Measurements from ENCODE around the gene MAST4. TPM values are rescaled to one million over a fixed set of nuclear protein-coding genes. Genes with fewer than 3 reads are reported as not detected.

Gene MAST4
- total and polyA plus RNA-seq, 4 donors: 3.7 to 9.5 (median 6.5) TPM

DNA sequence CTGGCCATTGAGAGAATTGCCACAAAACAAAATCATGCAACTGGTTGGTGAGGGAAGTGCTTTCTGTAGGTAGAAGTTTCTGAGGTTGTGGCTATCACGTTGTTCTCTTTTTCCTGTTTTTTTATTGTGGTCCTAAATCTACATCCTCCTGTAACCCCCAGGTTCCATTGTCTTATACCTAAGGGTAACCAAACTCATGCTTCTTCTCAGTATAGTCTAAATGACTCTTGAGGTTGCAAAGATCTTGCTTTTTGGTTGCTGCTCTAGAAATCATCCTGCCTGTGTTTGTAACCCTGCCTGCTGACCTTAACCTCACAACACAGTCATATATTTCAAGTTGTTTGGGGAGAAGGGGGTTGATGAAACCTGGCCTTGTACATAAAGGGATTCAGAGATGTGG lies 327.3 kb downstream of the MAST4 start:
- Histone ChIP-seq H3K27ac (ENCODE audit: low read depth in 1 of 2, low read length in 2 of 2) (no peak overlapping the region), H3K4me3 (ENCODE audit: low read depth in 1 of 3, low read length in 3 of 3) (no peak overlapping the region), H3K27me3 (ENCODE audit: control insufficient read depth in 4 of 4, insufficient read depth in 4 of 4, low read length in 3 of 4) (no peaks in the 10 kb centered on the region), H3K9ac (ENCODE audit: low read depth in 1 of 2, low read length in 2 of 2) (no peak overlapping the region), H3K9me3 (ENCODE audit: control insufficient read depth in 4 of 4, low read length in 3 of 4) (no peaks in the 10 kb centered on the region), H3K36me3 (ENCODE audit: control insufficient read depth in 4 of 4, insufficient read depth in 3 of 4, low read depth in 1 of 4, low read length in 3 of 4) (no peaks in the 10 kb centered on the region), H3K4me1 (ENCODE audit: control insufficient read depth in 4 of 4, insufficient read depth in 4 of 4, low read length in 3 of 4) (no peaks in the 10 kb centered on the region)
- 64% methylated on average over 1 of the region's 1 CpG for WGBS
- TF ChIP-seq FOXA2 (IDR thresholded peaks at IDR 0.05) (no peak), NR2F2 (IDR thresholded peaks at IDR 0.05) (no peak), HNF4A (conservative IDR thresholded peaks at IDR 0.05) (no peak), EGR1 (IDR thresholded peaks at IDR 0.05; ENCODE audit: low read depth in 2 of 2) (no peak), TAF1 (conservative IDR thresholded peaks at IDR 0.05) (no peak), SP1 (IDR thresholded peaks at IDR 0.05) (no peak), HNF4G (IDR thresholded peaks at IDR 0.05) (no peak), JUND (IDR thresholded peaks at IDR 0.05) (no peak), YY1 (IDR thresholded peaks at IDR 0.05) (no peak), RAD21 (IDR thresholded peaks at IDR 0.05) (no peak)
- TF ChIP-seq, protein P1, sequence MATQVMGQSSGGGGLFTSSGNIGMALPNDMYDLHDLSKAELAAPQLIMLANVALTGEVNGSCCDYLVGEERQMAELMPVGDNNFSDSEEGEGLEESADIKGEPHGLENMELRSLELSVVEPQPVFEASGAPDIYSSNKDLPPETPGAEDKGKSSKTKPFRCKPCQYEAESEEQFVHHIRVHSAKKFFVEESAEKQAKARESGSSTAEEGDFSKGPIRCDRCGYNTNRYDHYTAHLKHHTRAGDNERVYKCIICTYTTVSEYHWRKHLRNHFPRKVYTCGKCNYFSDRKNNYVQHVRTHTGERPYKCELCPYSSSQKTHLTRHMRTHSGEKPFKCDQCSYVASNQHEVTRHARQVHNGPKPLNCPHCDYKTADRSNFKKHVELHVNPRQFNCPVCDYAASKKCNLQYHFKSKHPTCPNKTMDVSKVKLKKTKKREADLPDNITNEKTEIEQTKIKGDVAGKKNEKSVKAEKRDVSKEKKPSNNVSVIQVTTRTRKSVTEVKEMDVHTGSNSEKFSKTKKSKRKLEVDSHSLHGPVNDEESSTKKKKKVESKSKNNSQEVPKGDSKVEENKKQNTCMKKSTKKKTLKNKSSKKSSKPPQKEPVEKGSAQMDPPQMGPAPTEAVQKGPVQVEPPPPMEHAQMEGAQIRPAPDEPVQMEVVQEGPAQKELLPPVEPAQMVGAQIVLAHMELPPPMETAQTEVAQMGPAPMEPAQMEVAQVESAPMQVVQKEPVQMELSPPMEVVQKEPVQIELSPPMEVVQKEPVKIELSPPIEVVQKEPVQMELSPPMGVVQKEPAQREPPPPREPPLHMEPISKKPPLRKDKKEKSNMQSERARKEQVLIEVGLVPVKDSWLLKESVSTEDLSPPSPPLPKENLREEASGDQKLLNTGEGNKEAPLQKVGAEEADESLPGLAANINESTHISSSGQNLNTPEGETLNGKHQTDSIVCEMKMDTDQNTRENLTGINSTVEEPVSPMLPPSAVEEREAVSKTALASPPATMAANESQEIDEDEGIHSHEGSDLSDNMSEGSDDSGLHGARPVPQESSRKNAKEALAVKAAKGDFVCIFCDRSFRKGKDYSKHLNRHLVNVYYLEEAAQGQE (IDR thresholded peaks at IDR 0.05): no peak
- TF ChIP-seq, protein P2, sequence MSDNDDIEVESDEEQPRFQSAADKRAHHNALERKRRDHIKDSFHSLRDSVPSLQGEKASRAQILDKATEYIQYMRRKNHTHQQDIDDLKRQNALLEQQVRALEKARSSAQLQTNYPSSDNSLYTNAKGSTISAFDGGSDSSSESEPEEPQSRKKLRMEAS (IDR thresholded peaks at IDR 0.05): no peak
- TF ChIP-seq, protein P3, sequence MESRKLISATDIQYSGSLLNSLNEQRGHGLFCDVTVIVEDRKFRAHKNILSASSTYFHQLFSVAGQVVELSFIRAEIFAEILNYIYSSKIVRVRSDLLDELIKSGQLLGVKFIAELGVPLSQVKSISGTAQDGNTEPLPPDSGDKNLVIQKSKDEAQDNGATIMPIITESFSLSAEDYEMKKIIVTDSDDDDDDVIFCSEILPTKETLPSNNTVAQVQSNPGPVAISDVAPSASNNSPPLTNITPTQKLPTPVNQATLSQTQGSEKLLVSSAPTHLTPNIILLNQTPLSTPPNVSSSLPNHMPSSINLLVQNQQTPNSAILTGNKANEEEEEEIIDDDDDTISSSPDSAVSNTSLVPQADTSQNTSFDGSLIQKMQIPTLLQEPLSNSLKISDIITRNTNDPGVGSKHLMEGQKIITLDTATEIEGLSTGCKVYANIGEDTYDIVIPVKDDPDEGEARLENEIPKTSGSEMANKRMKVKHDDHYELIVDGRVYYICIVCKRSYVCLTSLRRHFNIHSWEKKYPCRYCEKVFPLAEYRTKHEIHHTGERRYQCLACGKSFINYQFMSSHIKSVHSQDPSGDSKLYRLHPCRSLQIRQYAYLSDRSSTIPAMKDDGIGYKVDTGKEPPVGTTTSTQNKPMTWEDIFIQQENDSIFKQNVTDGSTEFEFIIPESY (IDR thresholded peaks at IDR 0.05): no peak
- TF ChIP-seq, protein P4, sequence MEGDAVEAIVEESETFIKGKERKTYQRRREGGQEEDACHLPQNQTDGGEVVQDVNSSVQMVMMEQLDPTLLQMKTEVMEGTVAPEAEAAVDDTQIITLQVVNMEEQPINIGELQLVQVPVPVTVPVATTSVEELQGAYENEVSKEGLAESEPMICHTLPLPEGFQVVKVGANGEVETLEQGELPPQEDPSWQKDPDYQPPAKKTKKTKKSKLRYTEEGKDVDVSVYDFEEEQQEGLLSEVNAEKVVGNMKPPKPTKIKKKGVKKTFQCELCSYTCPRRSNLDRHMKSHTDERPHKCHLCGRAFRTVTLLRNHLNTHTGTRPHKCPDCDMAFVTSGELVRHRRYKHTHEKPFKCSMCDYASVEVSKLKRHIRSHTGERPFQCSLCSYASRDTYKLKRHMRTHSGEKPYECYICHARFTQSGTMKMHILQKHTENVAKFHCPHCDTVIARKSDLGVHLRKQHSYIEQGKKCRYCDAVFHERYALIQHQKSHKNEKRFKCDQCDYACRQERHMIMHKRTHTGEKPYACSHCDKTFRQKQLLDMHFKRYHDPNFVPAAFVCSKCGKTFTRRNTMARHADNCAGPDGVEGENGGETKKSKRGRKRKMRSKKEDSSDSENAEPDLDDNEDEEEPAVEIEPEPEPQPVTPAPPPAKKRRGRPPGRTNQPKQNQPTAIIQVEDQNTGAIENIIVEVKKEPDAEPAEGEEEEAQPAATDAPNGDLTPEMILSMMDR (IDR thresholded peaks at IDR 0.05; ENCODE audit: low read depth, low read length, missing input control): no peak
- DNase-seq (ENCODE audit: low spot score): no peak

DNA sequence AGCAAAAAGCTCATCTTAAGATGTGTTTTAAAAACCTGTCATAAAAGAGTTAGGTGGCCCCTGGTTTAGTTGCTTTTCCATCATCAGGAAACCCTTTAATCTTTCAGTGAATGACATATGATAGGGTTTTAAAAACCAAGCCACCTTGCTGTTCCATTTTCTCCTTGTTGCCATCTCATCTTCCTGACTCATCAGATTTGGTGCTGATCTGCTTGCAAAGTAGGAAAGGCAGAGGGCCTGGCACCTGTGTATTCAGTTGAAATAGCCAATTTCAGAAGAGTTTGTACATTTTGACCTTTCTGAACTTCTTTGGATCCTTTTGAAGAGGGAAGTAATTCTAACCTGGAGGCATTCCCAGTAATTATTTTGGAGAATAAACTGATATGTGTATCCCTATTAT lies 327.7 kb downstream of the MAST4 start:
- no peak for DNase-seq (ENCODE audit: low spot score)
- no peaks in the 10 kb centered on the region for H3K9me3 ChIP-seq (ENCODE audit: control insufficient read depth in 4 of 4, low read length in 3 of 4)
- H3K4me3 ChIP-seq (ENCODE audit: low read depth in 1 of 3, low read length in 3 of 3): no peak overlapping the region
- TF ChIP-seq YY1 (IDR thresholded peaks at IDR 0.05) (no peak), NR2F2 (IDR thresholded peaks at IDR 0.05) (no peak), HNF4A (conservative IDR thresholded peaks at IDR 0.05) (no peak), SP1 (IDR thresholded peaks at IDR 0.05) (no peak), TAF1 (conservative IDR thresholded peaks at IDR 0.05) (no peak), FOXA2 (IDR thresholded peaks at IDR 0.05) (no peak), RXRA (IDR thresholded peaks at IDR 0.05) (no peak), JUND (IDR thresholded peaks at IDR 0.05) (no peak)
- TF ChIP-seq, protein P2 (IDR thresholded peaks at IDR 0.05): no peak
- TF ChIP-seq, protein P1 (IDR thresholded peaks at IDR 0.05): no peak
- TF ChIP-seq, protein P3 (IDR thresholded peaks at IDR 0.05): no peak
- TF ChIP-seq, protein P4 (IDR thresholded peaks at IDR 0.05; ENCODE audit: low read depth, low read length, missing input control): no peak

More for the DNA sequence above, 327.7 kb downstream of the MAST4 start:
- Histone ChIP-seq H3K4me1 (ENCODE audit: control insufficient read depth in 4 of 4, insufficient read depth in 4 of 4, low read length in 3 of 4) (no peaks in the 10 kb centered on the region), H3K9ac (ENCODE audit: low read depth in 1 of 2, low read length in 2 of 2) (no peak overlapping the region), H3K27me3 (ENCODE audit: control insufficient read depth in 4 of 4, insufficient read depth in 4 of 4, low read length in 3 of 4) (no peaks in the 10 kb centered on the region), H3K27ac (ENCODE audit: low read depth in 1 of 2, low read length in 2 of 2) (no peak overlapping the region), H3K36me3 (ENCODE audit: control insufficient read depth in 4 of 4, insufficient read depth in 3 of 4, low read depth in 1 of 4, low read length in 3 of 4) (no peaks in the 10 kb centered on the region)

Measured in liver (tissue), 9 donors.